ENCODE measurements around the gene SLC6A19. TPM values are rescaled to one million over a fixed set of nuclear protein-coding genes. Genes with fewer than 3 reads are reported as not detected.

SLC6A19 gene
- total and polyA plus RNA-seq, 10 of the 15 experiments (the other 5 are each of a cell fraction or from before 2014, with no cell fraction given) = 0.01 to 0.03 TPM; not detected in 8

DNA sequence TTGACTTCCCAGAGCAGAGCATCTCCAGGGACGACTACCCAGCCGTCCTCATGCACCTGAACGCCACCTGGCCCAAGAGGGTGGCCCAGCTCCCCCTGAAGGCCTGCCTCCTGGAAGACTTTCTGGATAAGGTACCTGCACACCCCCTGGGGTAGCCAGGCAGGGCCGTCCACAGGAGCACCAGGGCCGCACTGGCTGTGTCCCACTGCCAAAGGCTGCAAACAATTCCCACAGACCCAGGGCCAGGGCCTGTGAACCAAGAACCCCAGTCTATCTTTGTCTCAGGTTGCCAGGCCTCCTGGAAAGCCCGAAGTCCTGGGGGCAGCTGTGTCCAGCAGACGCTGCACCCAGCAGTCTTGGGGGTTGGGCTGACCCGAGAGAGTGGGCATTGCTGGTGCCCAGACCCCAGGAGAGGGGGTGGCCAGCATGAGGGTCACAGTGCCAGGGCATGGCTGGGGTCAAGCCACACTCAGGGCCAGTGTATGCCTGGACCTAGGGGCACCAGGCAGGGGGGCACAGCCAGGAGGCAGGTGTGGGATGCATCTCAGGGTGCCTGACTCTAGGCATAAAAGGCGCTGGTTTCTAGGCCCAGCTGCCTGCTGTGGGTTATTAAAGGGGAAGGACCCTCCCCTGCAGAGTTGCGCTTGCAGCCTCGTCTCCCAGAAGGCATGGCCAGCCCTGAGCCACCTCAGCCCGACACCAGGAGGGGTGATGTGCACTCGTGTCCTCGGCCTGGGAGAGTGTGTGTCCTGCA lies 41.5 kb downstream of the SLC6A19 start:
- H3K4me3 ChIP-seq = no peak overlapping the region
- no peaks in the 10 kb centered on the region for H4K20me1 ChIP-seq (ENCODE audit: control insufficient read depth, insufficient read depth)
- no peaks in the 10 kb centered on the region for H3K4me1 ChIP-seq (ENCODE audit: control insufficient read depth, insufficient read depth, low read length)
- H3K36me3 ChIP-seq (ENCODE audit: control insufficient read depth in 2 of 2, insufficient read depth in 2 of 2, low read length in 1 of 2) = no peaks in the 10 kb centered on the region
- CTCF ChIA-PET = no interaction called here
- 23% methylated on average over 14 of the region's 14 CpGs for WGBS (ENCODE audit: insufficient coverage, insufficient replicate concordance, low lambda C conversion rate, missing lambda C conversion rate)
- H2AFZ ChIP-seq (ENCODE audit: control insufficient read depth, low read depth, low read length) = no peak overlapping the region
- POLR2A ChIA-PET = no interaction called here
- H3K27me3 ChIP-seq (replicated peaks in 1 of 2; ENCODE audit: control insufficient read depth in 2 of 2, insufficient read depth in 2 of 2, low read length in 1 of 2) = no peaks in the 10 kb centered on the region; a peak in 2 of 4 replicates
- in situ Hi-C loops (cut with MboI) = no loop called here
- no peaks in the 10 kb centered on the region for H3K9me3 ChIP-seq (replicated peaks; ENCODE audit: control insufficient read depth, insufficient read depth, low read length)
- H3K27ac ChIP-seq (ENCODE audit: control insufficient read depth, insufficient read depth) = no peak overlapping the region
- no peaks in the 10 kb centered on the region for H3K79me2 ChIP-seq (ENCODE audit: control insufficient read depth, insufficient read depth, low read length)
- SMC1A ChIA-PET (ENCODE audit: uncharacterized antibody, unreplicated experiment) = no interaction called here
- no peak overlapping the region for H3K9ac ChIP-seq (ENCODE audit: control insufficient read depth, insufficient read depth, low read length)
- no TSS peak for BruUV-seq (replicated peaks)
- ATAC-seq (no peak), DNase-seq (ENCODE audit: low read depth, low spot score) (no peak), FAIRE-seq (no peak)
- intact Hi-C loops (cut with micrococcal nuclease; ENCODE audit: unreplicated experiment) = no loop called here
- RAD21 ChIA-PET (ENCODE audit: unreplicated experiment) = no interaction called here
- no peak overlapping the region for H3K4me2 ChIP-seq (ENCODE audit: control insufficient read depth, insufficient read depth)
- TF ChIP-seq RAD21 (IDR thresholded peaks at IDR 0.05; ENCODE audit: insufficient read depth, low read depth, low read length) (no peak), ZNF687 (IDR thresholded peaks at IDR 0.05) (no peak), NR2C2 (IDR thresholded peaks at IDR 0.05; ENCODE audit: borderline replicate concordance, control insufficient read depth, insufficient read length, low read depth) (no peak), MTA3 (IDR thresholded peaks at IDR 0.05; ENCODE audit: borderline replicate concordance, low read length) (no peak), SP1 (IDR thresholded peaks at IDR 0.05; ENCODE audit: low read depth, low read length) (no peak), SUZ12 (IDR thresholded peaks at IDR 0.05; ENCODE audit: unreplicated experiment) (no peak), ATF3 (IDR thresholded peaks at IDR 0.05; ENCODE audit: borderline replicate concordance, extremely low read depth, low read depth, low read length) (no peak), BRCA1 (IDR thresholded peaks at IDR 0.05; ENCODE audit: low read depth, low read length) (no peak), ATF7 (IDR thresholded peaks at IDR 0.05; ENCODE audit: low read depth) (no peak), KDM1A (IDR thresholded peaks at IDR 0.05; ENCODE audit: borderline replicate concordance) (no peak), SREBF2 (IDR thresholded peaks at IDR 0.05; ENCODE audit: low read length) (no peak)
- TF ChIP-seq, protein P1, sequence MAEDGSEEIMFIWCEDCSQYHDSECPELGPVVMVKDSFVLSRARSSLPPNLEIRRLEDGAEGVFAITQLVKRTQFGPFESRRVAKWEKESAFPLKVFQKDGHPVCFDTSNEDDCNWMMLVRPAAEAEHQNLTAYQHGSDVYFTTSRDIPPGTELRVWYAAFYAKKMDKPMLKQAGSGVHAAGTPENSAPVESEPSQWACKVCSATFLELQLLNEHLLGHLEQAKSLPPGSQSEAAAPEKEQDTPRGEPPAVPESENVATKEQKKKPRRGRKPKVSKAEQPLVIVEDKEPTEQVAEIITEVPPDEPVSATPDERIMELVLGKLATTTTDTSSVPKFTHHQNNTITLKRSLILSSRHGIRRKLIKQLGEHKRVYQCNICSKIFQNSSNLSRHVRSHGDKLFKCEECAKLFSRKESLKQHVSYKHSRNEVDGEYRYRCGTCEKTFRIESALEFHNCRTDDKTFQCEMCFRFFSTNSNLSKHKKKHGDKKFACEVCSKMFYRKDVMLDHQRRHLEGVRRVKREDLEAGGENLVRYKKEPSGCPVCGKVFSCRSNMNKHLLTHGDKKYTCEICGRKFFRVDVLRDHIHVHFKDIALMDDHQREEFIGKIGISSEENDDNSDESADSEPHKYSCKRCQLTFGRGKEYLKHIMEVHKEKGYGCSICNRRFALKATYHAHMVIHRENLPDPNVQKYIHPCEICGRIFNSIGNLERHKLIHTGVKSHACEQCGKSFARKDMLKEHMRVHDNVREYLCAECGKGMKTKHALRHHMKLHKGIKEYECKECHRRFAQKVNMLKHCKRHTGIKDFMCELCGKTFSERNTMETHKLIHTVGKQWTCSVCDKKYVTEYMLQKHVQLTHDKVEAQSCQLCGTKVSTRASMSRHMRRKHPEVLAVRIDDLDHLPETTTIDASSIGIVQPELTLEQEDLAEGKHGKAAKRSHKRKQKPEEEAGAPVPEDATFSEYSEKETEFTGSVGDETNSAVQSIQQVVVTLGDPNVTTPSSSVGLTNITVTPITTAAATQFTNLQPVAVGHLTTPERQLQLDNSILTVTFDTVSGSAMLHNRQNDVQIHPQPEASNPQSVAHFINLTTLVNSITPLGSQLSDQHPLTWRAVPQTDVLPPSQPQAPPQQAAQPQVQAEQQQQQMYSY (CRISPR knock-in tag; IDR thresholded peaks at IDR 0.05) = no peak
- TF ChIP-seq, protein P2, sequence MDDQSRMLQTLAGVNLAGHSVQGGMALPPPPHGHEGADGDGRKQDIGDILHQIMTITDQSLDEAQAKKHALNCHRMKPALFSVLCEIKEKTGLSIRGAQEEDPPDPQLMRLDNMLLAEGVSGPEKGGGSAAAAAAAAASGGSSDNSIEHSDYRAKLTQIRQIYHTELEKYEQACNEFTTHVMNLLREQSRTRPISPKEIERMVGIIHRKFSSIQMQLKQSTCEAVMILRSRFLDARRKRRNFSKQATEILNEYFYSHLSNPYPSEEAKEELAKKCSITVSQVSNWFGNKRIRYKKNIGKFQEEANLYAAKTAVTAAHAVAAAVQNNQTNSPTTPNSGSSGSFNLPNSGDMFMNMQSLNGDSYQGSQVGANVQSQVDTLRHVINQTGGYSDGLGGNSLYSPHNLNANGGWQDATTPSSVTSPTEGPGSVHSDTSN (IDR thresholded peaks at IDR 0.05; ENCODE audit: insufficient replicate concordance, low read depth, low read length) = no peak

Measured in GM12878 (cell line).